CD8-positive, alpha-beta memory T cell (primary cell): ENCODE results near the gene APBA2. TPM values are rescaled to one million over a fixed set of nuclear protein-coding genes. Genes with fewer than 3 reads are reported as not detected.
"Not testable (repeated sequence)": the region's sequence is repeated elsewhere in the genome, so short reads cannot be mapped to it uniquely, and the experiment has no call there.

ENCODE experiments used
- CTCF ChIA-PET: fragments of 350-600 bp; sonication (Branson Sonifier 250); formaldehyde crosslinking; loops from one replicate; lab custom pipeline; 2021; ENCODE audit warnings: antibody characterized with exemption; lab: Charles Lee
- POLR2A ChIA-PET: fragments of 350-600 bp; sonication (Branson Sonifier 250); formaldehyde crosslinking; loops from one replicate; lab custom pipeline; 2021; ENCODE audit warnings: antibody characterized with exemption; lab: Charles Lee
- DNase-seq, 5 donors: peaks; one replicate each; pipeline versions ENCODE4 v3.0.0 to v3.0.0-alpha.2; 2020 to 2022; ENCODE audit warnings: mixed read lengths in 1 of 5
- H3K27ac ChIP-seq: one replicate; pipeline ENCODE4 v1.7.0; 2013; ENCODE audit warnings: low read depth, mild to moderate bottlenecking, low read length, moderate library complexity
- H3K27me3 ChIP-seq: 2 replicates; pipeline ENCODE4 v1.7.0; 2013; ENCODE audit warnings: low read length, mild to moderate bottlenecking; ENCODE audit not compliant: insufficient read depth, poor library complexity, severe bottlenecking
- H3K36me3 ChIP-seq: 2 replicates; pipeline ENCODE4 v1.7.0; 2013; ENCODE audit warnings: mild to moderate bottlenecking, low read length, moderate library complexity; ENCODE audit not compliant: insufficient read depth
- H3K4me1 ChIP-seq: 2 replicates; pipeline ENCODE4 v1.7.0; 2013; ENCODE audit warnings: mild to moderate bottlenecking, low read length, moderate library complexity; ENCODE audit not compliant: insufficient read depth
- H3K4me3 ChIP-seq: 2 replicates; pipeline ENCODE4 v1.7.0; 2013; ENCODE audit warnings: mild to moderate bottlenecking, low read length
- H3K9me3 ChIP-seq: 2 replicates; pipeline ENCODE4 v1.7.0; 2013; ENCODE audit warnings: mild to moderate bottlenecking, low read length
- H3K27ac Mint-ChIP-seq, 8 donors: one replicate each; pipeline ENCODE4 v1.8.0; 2020 to 2021; ENCODE audit warnings: mixed read lengths in 8 of 8, mild to moderate bottlenecking in 6 of 8, inconsistent platforms in 3 of 8, moderate library complexity in 3 of 8
- H3K27me3 Mint-ChIP-seq, 2 donors: one replicate each; pipeline ENCODE4 v1.8.0; 2020 to 2021; ENCODE audit warnings: mixed read lengths in 2 of 2, mild to moderate bottlenecking in 1 of 2, moderate library complexity in 1 of 2
- H3K36me3 Mint-ChIP-seq, 3 donors: one replicate each; pipeline ENCODE4 v1.8.0; 2020 to 2021; ENCODE audit warnings: mixed read lengths in 3 of 3, inconsistent platforms in 1 of 3, mild to moderate bottlenecking in 1 of 3
- H3K4me1 Mint-ChIP-seq, 3 donors: one replicate each; pipeline ENCODE4 v1.8.0; 2020 to 2021; ENCODE audit warnings: mixed read lengths in 3 of 3, inconsistent platforms in 1 of 3, mild to moderate bottlenecking in 1 of 3
- H3K4me3 Mint-ChIP-seq, 7 donors: one replicate each; pipeline ENCODE4 v1.8.0; 2020 to 2021; ENCODE audit warnings: mixed read lengths in 7 of 7, mild to moderate bottlenecking in 6 of 7, moderate library complexity in 4 of 7, inconsistent platforms in 2 of 7
- H3K9me3 Mint-ChIP-seq, 5 donors: one replicate each; pipeline ENCODE4 v1.8.0; 2020 to 2022; ENCODE audit warnings: mixed read lengths in 5 of 5, mild to moderate bottlenecking in 3 of 5, moderate library complexity in 2 of 5, inconsistent platforms in 1 of 5
- polyA plus RNA-seq: library from polyadenylated mRNA; unstranded; fragments of 300-500 nt; fragmentation: Illumina TruSeq; gene quantifications from one replicate; pipeline ENCODE4 v1.2.3, GENCODE V29; 2021
- total RNA-seq, 2 experiments: library from RNA; stranded (reverse); gene quantifications; one replicate each; pipeline ENCODE4 v1.2.3, GENCODE V29; 2021

APBA2 gene
- total and polyA plus RNA-seq, 3 experiments from 2014 or later, result 15.7 to 38.8 (median 18.0) TPM

DNA sequence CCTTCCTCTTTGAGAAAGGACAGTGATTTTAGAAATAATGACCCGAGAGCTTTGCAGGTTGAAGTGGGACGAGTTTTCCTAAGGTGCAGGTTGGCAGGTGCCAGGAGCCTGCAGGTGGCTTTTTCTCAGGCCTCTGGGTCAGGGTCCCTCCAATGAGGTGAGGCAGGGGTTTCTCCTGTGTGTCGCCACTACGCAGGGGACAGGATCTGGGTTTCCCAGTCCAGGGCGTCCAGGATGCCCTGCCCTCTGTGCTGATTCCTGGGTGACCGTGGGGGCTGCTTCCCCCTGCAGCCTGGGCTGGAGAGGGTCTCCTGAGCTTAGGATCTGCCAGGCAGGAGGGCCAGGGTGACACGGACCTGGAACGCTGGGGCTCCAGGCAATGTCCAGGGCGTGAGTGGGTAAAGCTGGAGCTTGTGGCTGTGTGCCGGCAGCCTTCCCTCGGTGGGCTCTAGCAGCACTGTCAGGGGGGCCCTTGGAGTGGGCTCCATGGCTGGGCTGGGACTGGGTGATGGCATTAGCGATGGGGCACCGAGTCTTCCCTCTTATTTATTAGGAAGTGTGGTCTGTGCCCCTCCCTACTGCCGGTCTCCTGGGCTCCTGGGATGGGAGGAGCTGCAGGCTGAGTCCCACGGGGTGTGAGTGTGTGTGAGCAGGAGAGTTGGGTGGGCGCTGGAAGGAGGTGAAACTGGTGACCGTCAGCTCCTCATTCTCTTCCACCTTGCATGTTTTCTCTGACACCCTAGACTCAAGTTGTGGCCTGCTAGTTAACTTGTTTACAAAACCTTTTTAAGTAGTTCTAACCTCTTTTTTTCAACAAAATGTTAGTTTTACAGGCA lies 1.8 kb downstream of the APBA2 start:
- no peaks in the 10 kb centered on the region for H3K9me3 Mint-ChIP-seq
- peaks cover 41 to 61% (median 46%) of the 10 kb centered on the region in 3 donors for H3K4me1 Mint-ChIP-seq
- Histone ChIP-seq H3K36me3 (no peaks in the 10 kb centered on the region), H3K27ac (peak overlapping the region; percentile 27), H3K4me1 (peaks cover 59% of the 10 kb centered on the region), H3K4me3 (peak overlapping the region; percentile 60), H3K27me3 (no peaks in the 10 kb centered on the region), H3K9me3 (no peaks in the 10 kb centered on the region)
- peak overlapping the region; percentile 76 to 91 (median 88) for H3K4me3 Mint-ChIP-seq
- no peaks in the 10 kb centered on the region for H3K27me3 Mint-ChIP-seq
- H3K27ac Mint-ChIP-seq, result peak overlapping the region; percentile 63 to 95 (median 85)
- DNase-seq, result no peak
- ChIA-PET POLR2A (interaction anchor here (4.0 kb wide), 1 partner anchor 33 kb away, joined by 15 read pairs; no protein-coding TSS in a partner anchor), CTCF (interaction anchor here (0.9 to 2.8 kb wide), 3 partner anchors 34 to 202 kb away, joined by 3 to 10 read pairs (median 8); no protein-coding TSS in a partner anchor)
- H3K36me3 Mint-ChIP-seq, result peaks cover 0 to 3% (median 2%) of the 10 kb centered on the region in 3 donors

GRCh38 chr15:28888302-28888894 lies 2.6 kb downstream of the APBA2 start:
- Mint-ChIP-seq H3K36me3 (peaks cover 0 to 3% (median 2%) of the 10 kb centered on the region in 3 donors), H3K4me1 (peaks cover 46 to 69% (median 51%) of the 10 kb centered on the region in 3 donors), H3K27me3 (no peaks in the 10 kb centered on the region), H3K4me3 (peak overlapping the region in 6 of 7 donors; percentile 41 to 90 (median 88)), H3K27ac (peak overlapping the region; percentile 38 to 95 (median 86)), H3K9me3 (no peaks in the 10 kb centered on the region)
- POLR2A ChIA-PET, result interaction anchor here (4.0 kb wide), 1 partner anchor 32 kb away, joined by 15 read pairs; no protein-coding TSS in a partner anchor
- peaks cover 65% of the 10 kb centered on the region for H3K4me1 ChIP-seq
- H3K27me3 ChIP-seq, result no peaks in the 10 kb centered on the region
- CTCF ChIA-PET, result interaction anchor here (2.3 kb wide), 1 partner anchor 47 kb away, joined by 8 read pairs; no protein-coding TSS in a partner anchor
- H3K36me3 ChIP-seq, result no peaks in the 10 kb centered on the region
- no peak overlapping the region for H3K27ac ChIP-seq
- H3K4me3 ChIP-seq, result no peak overlapping the region
- DNase-seq, result no peak
- no peaks in the 10 kb centered on the region for H3K9me3 ChIP-seq

DNA sequence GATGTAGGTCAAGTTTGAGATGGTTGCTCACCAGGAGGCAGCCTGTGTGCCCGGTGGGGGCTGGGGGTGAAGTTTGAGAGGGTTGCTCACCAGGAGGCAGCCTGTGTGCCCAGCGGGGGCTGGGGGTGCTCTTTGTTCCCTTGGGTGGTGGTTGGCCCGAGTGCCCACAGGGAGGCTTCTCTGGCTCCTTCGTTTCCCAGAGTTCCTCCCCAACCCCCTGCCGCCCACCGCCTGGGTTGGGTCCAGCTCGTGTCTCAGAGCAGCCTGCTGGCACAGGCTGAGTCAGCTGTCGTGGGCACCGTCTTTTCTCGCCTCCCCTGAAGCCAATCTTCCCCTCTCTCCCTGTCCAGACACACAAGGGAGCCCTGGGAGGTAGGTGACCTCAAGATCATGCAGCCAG lies 3.1 kb downstream of the APBA2 start:
- Mint-ChIP-seq H3K4me3 (peak overlapping the region in 3 of 7 donors; percentile 15 to 88 (median 19)), H3K4me1 (peaks cover 46 to 74% (median 51%) of the 10 kb centered on the region in 3 donors), H3K27me3 (no peaks in the 10 kb centered on the region), H3K36me3 (peaks cover 0 to 3% (median 2%) of the 10 kb centered on the region in 3 donors), H3K27ac (peak overlapping the region in 7 of 8 donors; percentile 63 to 95 (median 93)), H3K9me3 (no peaks in the 10 kb centered on the region)
- no peak for DNase-seq
- Histone ChIP-seq H3K27ac (no peak overlapping the region), H3K4me3 (no peak overlapping the region), H3K9me3 (no peaks in the 10 kb centered on the region), H3K4me1 (peaks cover 65% of the 10 kb centered on the region), H3K36me3 (no peaks in the 10 kb centered on the region), H3K27me3 (no peaks in the 10 kb centered on the region)
- ChIA-PET POLR2A (no interaction called here), CTCF (interaction anchor here (2.3 kb wide), 1 partner anchor 46 kb away, joined by 8 read pairs; no protein-coding TSS in a partner anchor)

DNA sequence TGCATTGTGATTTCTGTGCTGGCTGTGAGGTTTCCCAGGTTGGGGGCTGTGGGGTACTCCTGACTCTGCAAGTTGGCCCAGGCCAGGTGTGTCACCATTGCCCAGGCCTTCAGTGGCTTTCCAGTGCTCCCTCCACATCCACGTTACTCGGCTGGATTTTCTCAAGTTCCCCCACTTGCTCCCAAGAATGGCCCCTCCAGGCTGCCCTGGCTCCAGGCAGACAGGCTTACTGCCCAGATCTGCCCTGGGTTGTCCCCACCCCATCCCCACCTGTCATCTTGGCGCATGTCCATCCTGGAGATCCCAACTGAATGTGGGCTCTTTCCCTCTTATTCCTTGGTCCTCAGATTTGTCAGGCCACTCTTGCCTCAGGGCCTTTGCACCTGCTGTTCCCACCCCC lies 3.6 kb downstream of the APBA2 start:
- Mint-ChIP-seq H3K27me3 (peaks cover 0 to 1% of the 10 kb centered on the region in 2 donors), H3K4me3 (peak overlapping the region; percentile 17 to 85 (median 56)), H3K27ac (peak overlapping the region; percentile 61 to 95 (median 92)), H3K4me1 (peaks cover 46 to 79% (median 51%) of the 10 kb centered on the region in 3 donors), H3K9me3 (no peaks in the 10 kb centered on the region), H3K36me3 (peaks cover 0 to 3% (median 2%) of the 10 kb centered on the region in 3 donors)
- no peak for DNase-seq
- Histone ChIP-seq H3K36me3 (no peaks in the 10 kb centered on the region), H3K9me3 (no peaks in the 10 kb centered on the region), H3K27me3 (no peaks in the 10 kb centered on the region), H3K27ac (no peak overlapping the region), H3K4me3 (no peak overlapping the region), H3K4me1 (peaks cover 65% of the 10 kb centered on the region)
- ChIA-PET POLR2A (no interaction called here), CTCF (no interaction called here)

- H3K36me3 ChIP-seq, DNase-seq, H3K4me3 ChIP-seq, H3K27ac ChIP-seq, H3K9me3 ChIP-seq, H3K27me3 Mint-ChIP-seq, H3K36me3 Mint-ChIP-seq, H3K27me3 ChIP-seq, H3K9me3 Mint-ChIP-seq, POLR2A ChIA-PET: not testable (repeated sequence)
- peaks cover 46 to 80% (median 51%) of the 10 kb centered on the region in 3 donors for H3K4me1 Mint-ChIP-seq
- peaks cover 60% of the 10 kb centered on the region for H3K4me1 ChIP-seq
- CTCF ChIA-PET, result interaction anchor here (1.8 kb wide), 1 partner anchor 85 kb away, joined by 4 read pairs; no protein-coding TSS in a partner anchor
- H3K27ac Mint-ChIP-seq, result peak overlapping the region in 7 of 8 donors; percentile 89 to 95 (median 93)
- peak overlapping the region; percentile 44 to 85 (median 63) for H3K4me3 Mint-ChIP-seq
These were observed 4.1 kb downstream of the APBA2 start for GRCh38 chr15:28889871-28890270.

DNA sequence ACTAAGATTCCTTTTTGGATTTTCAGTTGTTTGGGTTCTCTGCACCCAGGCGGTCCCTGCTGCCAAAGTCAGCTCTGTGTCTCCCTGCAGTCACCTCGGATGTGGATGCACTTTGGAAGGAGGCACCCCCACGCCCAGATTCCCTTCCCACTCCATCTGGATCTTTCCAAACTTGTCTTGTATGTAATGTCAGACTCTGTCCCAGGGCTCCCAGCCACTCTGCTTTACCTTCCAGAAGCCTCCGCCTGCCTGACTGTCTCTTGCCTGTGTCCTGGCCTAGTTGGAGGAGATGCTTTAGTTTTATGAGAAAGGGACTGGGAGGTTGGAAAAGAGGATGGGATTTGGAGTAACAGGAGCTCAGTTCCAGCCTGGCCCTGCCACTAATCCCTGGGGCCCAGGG lies 4.5 kb downstream of the APBA2 start:
- Mint-ChIP-seq H3K27ac (peak overlapping the region; percentile 89 to 95 (median 93)), H3K4me1 (peaks cover 46 to 76% (median 51%) of the 10 kb centered on the region in 3 donors), H3K4me3 (peak overlapping the region; percentile 44 to 85 (median 65))
- H3K36me3 ChIP-seq, H3K9me3 Mint-ChIP-seq, POLR2A ChIA-PET, H3K36me3 Mint-ChIP-seq, DNase-seq, H3K9me3 ChIP-seq, H3K27me3 ChIP-seq, H3K27me3 Mint-ChIP-seq: not testable (repeated sequence)
- H3K4me1 ChIP-seq, result peaks cover 56% of the 10 kb centered on the region
- peak overlapping the region; percentile 13 for H3K27ac ChIP-seq
- CTCF ChIA-PET, result interaction anchor here (1.0 to 1.8 kb wide), 2 partner anchors 16 to 85 kb away, joined by 3 to 4 read pairs; no protein-coding TSS in a partner anchor
- peak overlapping the region; percentile 3 for H3K4me3 ChIP-seq

GRCh38 chr15:28890711-28891495 lies 5.1 kb downstream of the APBA2 start:
- no peaks in the 10 kb centered on the region for H3K27me3 ChIP-seq
- POLR2A ChIA-PET, result no interaction called here
- H3K27me3 Mint-ChIP-seq, result peaks cover 0 to 1% of the 10 kb centered on the region in 2 donors
- DNase-seq, result peak in 2 of 5 donors; percentile 56 to 83
- peak overlapping the region; percentile 44 to 85 (median 65) for H3K4me3 Mint-ChIP-seq
- H3K36me3 ChIP-seq, result no peaks in the 10 kb centered on the region
- H3K27ac Mint-ChIP-seq, result peak overlapping the region; percentile 86 to 95 (median 92)
- H3K4me1 ChIP-seq, result peaks cover 55% of the 10 kb centered on the region
- peak overlapping the region; percentile 3 for H3K4me3 ChIP-seq
- no peaks in the 10 kb centered on the region for H3K9me3 ChIP-seq
- H3K27ac ChIP-seq, result peak overlapping the region; percentile 13
- CTCF ChIA-PET, result interaction anchor here (1.0 to 1.8 kb wide), 3 partner anchors 8 to 84 kb away, joined by 3 to 4 read pairs (median 3); no protein-coding TSS in a partner anchor
- no peaks in the 10 kb centered on the region for H3K9me3 Mint-ChIP-seq
- H3K36me3 Mint-ChIP-seq, result peaks cover 0 to 7% (median 2%) of the 10 kb centered on the region in 3 donors
- peaks cover 46 to 81% (median 51%) of the 10 kb centered on the region in 3 donors for H3K4me1 Mint-ChIP-seq
